ENCODE data around the gene CHD1L.
"Not testable (repeated sequence)": the region's sequence is repeated elsewhere in the genome, so short reads cannot be mapped to it uniquely, and the experiment has no call there.

GRCh38 chr1:147326933-147327687 lies 84.6 kb downstream of the CHD1L start:
- TF ChIP-seq CTCF (IDR thresholded peaks at IDR 0.05; ENCODE audit: low read depth, low read length); POLR2A (IDR thresholded peaks at IDR 0.05; ENCODE audit: extremely low read depth, insufficient read length): not testable (repeated sequence)

Data from NB4 (cell line).